Ureter (tissue), 1 donor: ENCODE measurements around the gene NANOG. TPM values are rescaled to one million over a fixed set of nuclear protein-coding genes. Genes with fewer than 3 reads are reported as not detected.
"Not testable (repeated sequence)": the region's sequence is repeated elsewhere in the genome, so short reads cannot be mapped to it uniquely, and the experiment has no call there.

Source experiments
- DNase-seq: peaks from one replicate; pipeline ENCODE4 v3.0.0-alpha.2; 2020; ENCODE audit warnings: low spot score
- total RNA-seq: library from RNA; stranded (reverse); gene quantifications from one replicate; pipeline ENCODE4 v1.2.4, GENCODE V29; 2023
- donor health status: DM: yes; HTN: yes; CAD: no.

NANOG gene
- total RNA-seq, 1 donor from 2014 or later, result 2.5 TPM

DNA sequence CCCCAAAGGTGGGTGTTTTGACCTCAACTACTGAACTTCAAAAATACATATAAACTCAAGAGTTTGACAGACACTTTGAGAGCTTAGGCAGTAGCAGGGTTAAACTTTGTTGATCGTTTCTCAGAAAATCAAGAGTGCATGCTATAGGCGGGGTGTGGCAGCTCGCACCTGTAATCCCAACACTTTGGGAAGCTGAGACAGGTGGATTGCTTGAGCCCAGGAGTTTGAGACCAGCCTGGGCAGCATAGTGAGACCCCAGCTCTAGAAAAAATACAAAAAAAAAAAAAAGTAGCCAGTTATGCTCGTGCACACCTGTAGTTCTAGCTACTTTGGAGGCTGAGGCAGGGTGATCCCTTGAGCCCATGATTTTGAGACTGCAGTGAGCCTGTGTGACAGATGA, 12.3 kb downstream of the NANOG start:
- DNase-seq, result no peak

- not testable (repeated sequence) for DNase-seq
Observed at GRCh38 chr12:7806319-7806718, 17.1 kb downstream of the NANOG start.

DNA sequence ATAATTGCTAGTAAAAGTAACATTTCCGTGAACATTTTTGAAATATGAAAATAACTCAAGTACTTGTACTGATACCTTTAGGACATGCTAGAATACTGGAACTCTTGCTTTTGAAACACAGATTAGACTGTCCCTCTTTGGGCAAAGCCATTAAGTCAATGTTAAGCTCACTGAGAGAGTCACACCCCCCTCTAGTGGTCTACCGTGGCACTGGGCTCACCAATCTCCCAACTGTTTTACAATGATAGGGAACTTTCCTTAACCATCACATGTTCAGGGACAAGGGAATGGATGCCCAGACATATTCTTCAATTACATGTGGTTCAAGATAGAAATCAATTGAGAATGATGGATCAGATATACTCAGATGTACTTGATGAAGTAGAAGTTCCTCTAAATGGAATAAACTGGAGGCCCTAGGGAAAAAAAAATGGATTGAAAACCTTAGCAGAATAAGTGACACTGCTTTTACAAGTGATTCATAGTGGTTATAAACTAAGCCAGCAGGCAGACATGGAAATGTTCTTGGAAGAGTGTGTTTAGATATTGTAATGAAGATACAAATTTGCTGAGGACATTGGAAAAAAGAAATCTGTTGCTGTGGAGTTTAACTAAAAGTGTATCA, 17.8 kb downstream of the NANOG start:
- peak; percentile 59 for DNase-seq

DNA sequence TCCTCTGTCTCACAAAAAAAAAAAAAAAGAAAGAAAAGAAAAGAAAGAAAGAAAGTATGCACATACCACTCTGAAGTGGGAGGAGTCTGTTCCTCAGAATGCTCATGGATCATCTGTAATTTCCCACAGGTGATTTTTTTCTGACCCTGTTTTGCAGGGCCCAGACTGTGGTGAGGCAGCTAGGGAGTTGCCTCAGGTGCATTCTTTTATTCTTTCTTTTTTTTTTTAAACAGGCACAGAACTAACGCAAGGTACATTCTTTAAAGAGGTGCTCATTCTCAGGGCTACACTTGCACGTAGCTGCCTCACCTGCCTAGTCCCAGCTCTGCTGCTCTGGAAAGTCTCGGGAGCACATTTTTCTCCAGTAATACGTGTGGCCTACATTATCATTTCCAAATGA, 36.6 kb downstream of the NANOG start:
- not testable (repeated sequence) for DNase-seq

- DNase-seq, result not testable (repeated sequence)
Observed at GRCh38 chr12:7829737-7830136, 40.5 kb downstream of the NANOG start.

- no peak for DNase-seq
Observed at GRCh38 chr12:7832059-7832696, 43.0 kb downstream of the NANOG start.

GRCh38 chr12:7833201-7833600, 44.0 kb downstream of the NANOG start:
- not testable (repeated sequence) for DNase-seq

DNA sequence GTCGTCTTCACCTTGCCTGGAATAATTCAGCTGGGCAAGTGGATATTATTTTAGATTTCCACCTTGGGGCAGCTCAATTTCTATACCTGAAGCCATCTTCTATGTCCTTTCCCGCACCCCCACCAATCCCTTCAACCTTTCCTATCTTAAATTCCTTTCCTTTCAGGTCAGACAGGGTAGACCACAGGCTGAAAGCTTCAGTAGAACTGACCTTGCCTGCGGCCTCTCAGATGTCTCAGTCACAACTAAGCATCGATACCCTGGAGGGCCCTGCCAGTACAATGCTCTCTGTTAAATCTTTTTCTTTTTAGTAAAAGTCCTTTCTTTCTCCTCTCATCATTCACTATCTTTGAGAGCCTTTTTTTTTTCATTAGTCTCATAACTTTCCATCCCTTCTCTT, 44.6 kb downstream of the NANOG start:
- DNase-seq, result no peak

GRCh38 chr12:7834701-7835100, 45.5 kb downstream of the NANOG start:
- DNase-seq, result no peak

- no peak for DNase-seq
Observed at GRCh38 chr12:7835116-7835515, 45.9 kb downstream of the NANOG start.

GRCh38 chr12:7835766-7836165, 46.6 kb downstream of the NANOG start:
- no peak for DNase-seq

GRCh38 chr12:7837366-7837765, 48.2 kb downstream of the NANOG start:
- DNase-seq, result no peak

DNA sequence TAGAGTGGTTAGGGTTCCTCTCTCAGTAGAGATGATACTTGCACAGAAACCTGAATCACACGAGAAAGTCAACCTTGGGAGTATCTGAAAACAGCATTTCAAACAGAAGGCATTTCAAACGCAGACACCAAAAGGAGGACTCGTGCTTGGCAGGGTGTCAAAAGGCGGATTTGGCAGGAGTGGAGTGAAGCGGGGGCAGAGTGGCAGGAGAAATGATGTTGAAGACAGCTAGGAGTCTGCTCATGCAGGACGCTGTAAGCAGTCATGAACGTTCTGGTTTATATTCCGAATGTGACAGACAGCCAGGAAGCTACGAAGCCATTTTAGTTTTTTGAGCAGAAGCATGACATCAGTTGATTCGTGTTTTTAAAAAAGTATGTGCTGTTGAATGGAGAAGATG, 50.0 kb downstream of the NANOG start:
- not testable (repeated sequence) for DNase-seq

DNA sequence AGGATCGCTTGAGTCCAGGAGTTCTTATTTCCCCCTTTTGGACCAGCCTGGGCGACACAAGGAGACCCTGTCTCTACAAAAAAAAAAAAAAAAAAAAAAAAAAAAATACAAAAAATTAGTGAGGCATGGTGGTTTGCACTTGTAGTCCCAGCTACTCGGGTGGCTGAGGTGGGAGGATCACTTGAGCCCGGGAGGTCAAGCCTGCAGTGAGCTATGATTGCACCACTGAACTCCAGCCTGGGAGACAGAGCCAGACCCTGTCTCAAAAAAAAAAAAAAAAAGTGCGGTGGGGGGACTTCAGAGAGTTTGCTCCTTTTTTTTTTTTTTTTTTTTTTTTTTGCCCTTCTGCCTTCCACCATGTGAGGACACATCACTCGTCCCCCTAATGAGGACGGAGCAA, 50.6 kb downstream of the NANOG start:
- not testable (repeated sequence) for DNase-seq

DNA sequence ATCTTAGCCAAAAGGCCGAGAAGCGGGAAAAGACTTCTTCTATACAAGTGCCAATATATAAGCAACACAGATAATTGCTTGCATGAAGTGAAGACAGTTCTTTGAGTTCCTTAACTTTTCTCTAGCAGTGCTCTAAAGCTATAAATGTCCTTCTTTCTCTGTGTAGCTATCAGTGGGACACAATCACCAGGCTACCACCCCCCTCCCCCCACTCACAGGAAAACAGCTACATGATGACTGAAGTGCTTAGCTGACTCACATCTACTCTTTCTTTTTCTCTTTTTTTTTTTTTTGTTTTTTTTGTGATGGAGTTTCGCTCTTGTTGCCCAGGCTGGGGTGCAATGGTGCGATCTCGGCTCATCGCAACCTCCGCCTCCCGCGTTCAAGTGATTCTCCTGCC, 53.2 kb downstream of the NANOG start:
- DNase-seq, result not testable (repeated sequence)

DNA sequence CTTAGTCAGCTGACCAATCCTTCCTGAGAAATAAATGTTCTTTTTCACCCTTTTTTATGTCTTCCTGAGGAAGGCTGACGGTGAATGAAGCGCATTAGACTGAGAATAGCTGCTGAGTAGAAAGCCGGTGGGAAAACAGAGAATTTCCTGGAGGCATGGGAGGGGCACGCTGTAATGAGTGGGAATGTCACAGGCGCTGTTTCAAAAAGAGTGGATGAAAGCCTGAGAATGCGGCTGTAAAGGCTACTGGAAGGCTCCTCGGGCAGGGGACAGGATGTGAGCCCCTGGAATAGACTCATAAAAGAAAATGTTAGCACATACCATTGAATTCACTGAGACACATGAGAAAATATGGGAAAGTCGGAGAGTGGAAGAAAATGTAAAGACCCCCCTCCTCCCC, 53.9 kb downstream of the NANOG start:
- not testable (repeated sequence) for DNase-seq

DNA sequence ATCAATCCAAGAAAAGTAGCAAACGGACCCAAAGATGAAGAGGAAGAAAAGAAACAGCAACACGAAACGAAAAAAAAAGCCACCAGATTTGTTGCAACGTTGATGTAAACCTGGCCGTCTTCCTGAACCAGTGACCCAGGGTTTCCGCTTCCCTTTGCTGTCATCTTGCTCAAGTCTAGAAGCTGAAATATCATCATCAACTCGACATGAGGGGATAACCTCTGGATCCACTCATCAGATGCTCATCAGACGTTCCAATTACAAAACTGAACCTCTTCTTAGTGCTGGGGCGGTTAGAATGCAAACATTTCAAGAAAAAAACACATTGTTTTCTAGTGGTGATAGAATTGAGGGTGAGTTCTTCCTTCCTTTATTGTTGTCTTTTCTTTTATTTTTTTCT, 54.4 kb downstream of the NANOG start:
- not testable (repeated sequence) for DNase-seq

- DNase-seq, result no peak
Observed at GRCh38 chr12:7844116-7844515, 54.9 kb downstream of the NANOG start.

- not testable (repeated sequence) for DNase-seq
Observed at GRCh38 chr12:7847226-7848097, 58.3 kb downstream of the NANOG start.

DNA sequence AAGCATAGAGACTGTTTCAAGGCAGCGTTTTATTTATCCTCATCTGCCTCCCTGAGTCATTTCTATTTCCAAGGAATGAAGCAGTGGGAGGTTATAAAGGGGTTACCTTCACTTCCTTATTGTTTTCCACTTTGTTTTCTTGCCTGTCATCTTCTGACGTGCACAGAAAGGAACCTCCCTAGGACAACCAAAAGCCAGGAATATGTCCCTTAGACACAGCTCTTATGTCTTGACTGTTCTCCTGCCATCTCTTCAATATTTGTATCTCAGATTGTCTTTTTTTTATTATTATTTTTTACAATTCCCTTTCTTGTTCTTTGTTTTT, 58.9 kb downstream of the NANOG start:
- not testable (repeated sequence) for DNase-seq
